ENCODE data around the gene TBR1. TPM values are rescaled to one million over a fixed set of nuclear protein-coding genes. Genes with fewer than 3 reads are reported as not detected.

The TBR1 gene
- total RNA-seq, 1 donor from 2014 or later, result not detected

DNA sequence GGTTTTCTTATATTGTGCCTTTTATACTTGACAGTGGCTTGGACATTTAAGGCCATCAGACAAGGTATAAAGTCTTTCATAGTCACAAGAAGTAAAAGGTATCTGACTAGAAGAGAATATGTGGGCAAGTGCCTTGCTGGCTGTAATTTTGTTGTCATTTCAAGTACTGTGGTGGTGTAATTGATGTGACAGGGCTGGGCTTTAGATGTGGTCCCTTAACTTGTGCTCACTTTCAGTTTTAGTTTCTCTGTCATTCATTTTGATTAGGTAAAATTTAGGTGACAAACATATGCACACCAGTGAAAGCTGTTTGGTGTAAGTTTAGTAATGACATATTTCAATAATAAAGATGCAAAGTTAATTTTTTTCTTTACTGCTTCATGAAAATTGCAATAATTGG lies 31.2 kb upstream of the TBR1 start:
- Mint-ChIP-seq H3K27ac (ENCODE audit: unreplicated experiment) (no peak overlapping the region), H3K27me3 (ENCODE audit: low read depth) (no peaks in the 10 kb centered on the region), H3K4me3 (ENCODE audit: unreplicated experiment) (no peak overlapping the region), H3K4me1 (ENCODE audit: low read depth) (peaks cover 3% of the 10 kb centered on the region), H3K36me3 (ENCODE audit: low read depth) (peaks cover 3% of the 10 kb centered on the region), H3K9me3 (ENCODE audit: low read depth) (no peaks in the 10 kb centered on the region)
- no peak for DNase-seq (ENCODE audit: low spot score)
- TF ChIP-seq, protein P1, sequence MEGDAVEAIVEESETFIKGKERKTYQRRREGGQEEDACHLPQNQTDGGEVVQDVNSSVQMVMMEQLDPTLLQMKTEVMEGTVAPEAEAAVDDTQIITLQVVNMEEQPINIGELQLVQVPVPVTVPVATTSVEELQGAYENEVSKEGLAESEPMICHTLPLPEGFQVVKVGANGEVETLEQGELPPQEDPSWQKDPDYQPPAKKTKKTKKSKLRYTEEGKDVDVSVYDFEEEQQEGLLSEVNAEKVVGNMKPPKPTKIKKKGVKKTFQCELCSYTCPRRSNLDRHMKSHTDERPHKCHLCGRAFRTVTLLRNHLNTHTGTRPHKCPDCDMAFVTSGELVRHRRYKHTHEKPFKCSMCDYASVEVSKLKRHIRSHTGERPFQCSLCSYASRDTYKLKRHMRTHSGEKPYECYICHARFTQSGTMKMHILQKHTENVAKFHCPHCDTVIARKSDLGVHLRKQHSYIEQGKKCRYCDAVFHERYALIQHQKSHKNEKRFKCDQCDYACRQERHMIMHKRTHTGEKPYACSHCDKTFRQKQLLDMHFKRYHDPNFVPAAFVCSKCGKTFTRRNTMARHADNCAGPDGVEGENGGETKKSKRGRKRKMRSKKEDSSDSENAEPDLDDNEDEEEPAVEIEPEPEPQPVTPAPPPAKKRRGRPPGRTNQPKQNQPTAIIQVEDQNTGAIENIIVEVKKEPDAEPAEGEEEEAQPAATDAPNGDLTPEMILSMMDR (IDR thresholded peaks at IDR 0.05), result no peak

DNA sequence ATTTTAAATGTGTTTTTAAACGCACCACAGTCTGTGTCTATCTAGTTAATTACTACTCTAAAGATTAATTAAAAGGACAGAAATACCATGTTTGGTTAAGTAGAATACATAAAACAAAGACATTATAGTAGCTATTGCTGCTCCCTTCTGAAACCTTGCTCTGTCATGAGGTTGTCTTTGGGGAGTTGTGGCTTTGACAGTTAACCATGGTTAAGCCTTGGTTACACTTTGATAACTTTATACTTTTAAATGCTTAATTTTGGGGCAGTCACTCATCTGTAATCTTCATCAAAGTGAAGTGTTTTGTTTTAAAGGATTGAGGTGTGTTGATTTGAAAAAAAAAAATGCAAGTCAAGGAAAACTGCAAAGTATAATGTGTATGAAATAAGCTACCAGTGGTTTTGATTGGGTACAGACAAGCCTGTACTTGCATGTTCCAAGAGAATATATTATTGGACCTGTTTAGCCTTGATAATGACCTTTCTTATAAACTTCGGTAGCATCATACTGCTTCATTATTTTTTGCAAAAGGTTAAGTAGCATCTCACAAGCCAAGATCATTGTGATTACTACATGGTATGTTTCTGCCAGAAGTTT lies 29.8 kb upstream of the TBR1 start:
- Mint-ChIP-seq H3K27me3 (ENCODE audit: low read depth) (no peaks in the 10 kb centered on the region), H3K4me1 (ENCODE audit: low read depth) (peaks cover 9% of the 10 kb centered on the region), H3K27ac (ENCODE audit: unreplicated experiment) (no peak overlapping the region), H3K4me3 (ENCODE audit: unreplicated experiment) (no peak overlapping the region), H3K9me3 (ENCODE audit: low read depth) (no peaks in the 10 kb centered on the region), H3K36me3 (ENCODE audit: low read depth) (peaks cover 7% of the 10 kb centered on the region)
- DNase-seq (ENCODE audit: low spot score), result no peak
- TF ChIP-seq, protein P1 (IDR thresholded peaks at IDR 0.05), result no peak

DNA sequence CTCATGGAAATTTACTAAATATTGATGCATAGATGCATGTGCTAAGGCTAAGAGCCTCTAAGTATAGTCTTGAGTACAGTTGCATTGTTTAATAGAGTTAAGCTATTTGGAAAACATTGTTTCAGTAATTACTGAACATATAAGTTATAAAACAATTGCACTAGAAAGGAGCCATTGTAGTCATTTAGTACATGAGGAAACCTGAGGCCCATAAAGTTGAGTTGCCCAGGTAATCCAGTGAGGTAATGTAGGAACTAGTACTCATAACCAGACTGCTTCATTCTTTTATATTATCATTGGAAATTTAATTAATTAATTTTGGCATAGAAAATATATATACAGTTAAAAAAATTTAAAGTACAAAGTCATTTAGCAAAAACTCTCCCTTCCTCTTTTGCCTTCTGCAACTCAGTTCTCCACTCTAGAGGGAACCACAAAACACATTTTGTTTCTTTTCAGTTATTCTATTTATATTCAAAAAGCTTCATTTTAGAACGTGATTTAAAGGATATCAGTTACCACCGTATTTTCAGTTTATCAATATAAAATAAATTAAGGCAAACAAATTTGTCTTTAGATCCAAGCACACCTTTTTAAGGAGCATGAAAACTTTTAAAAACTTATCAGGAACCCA lies 27.8 kb upstream of the TBR1 start:
- peaks cover 12% of the 10 kb centered on the region for H3K36me3 Mint-ChIP-seq (ENCODE audit: low read depth)
- peaks cover 7% of the 10 kb centered on the region for H3K4me1 Mint-ChIP-seq (ENCODE audit: low read depth)
- no peak overlapping the region for H3K4me3 Mint-ChIP-seq (ENCODE audit: unreplicated experiment)
- H3K27me3 Mint-ChIP-seq (ENCODE audit: low read depth), result no peaks in the 10 kb centered on the region
- no peak overlapping the region for H3K27ac Mint-ChIP-seq (ENCODE audit: unreplicated experiment)
- no peak for DNase-seq (ENCODE audit: low spot score)
- TF ChIP-seq, protein P1 (IDR thresholded peaks at IDR 0.05), result no peak
- H3K9me3 Mint-ChIP-seq (ENCODE audit: low read depth), result no peaks in the 10 kb centered on the region

DNA sequence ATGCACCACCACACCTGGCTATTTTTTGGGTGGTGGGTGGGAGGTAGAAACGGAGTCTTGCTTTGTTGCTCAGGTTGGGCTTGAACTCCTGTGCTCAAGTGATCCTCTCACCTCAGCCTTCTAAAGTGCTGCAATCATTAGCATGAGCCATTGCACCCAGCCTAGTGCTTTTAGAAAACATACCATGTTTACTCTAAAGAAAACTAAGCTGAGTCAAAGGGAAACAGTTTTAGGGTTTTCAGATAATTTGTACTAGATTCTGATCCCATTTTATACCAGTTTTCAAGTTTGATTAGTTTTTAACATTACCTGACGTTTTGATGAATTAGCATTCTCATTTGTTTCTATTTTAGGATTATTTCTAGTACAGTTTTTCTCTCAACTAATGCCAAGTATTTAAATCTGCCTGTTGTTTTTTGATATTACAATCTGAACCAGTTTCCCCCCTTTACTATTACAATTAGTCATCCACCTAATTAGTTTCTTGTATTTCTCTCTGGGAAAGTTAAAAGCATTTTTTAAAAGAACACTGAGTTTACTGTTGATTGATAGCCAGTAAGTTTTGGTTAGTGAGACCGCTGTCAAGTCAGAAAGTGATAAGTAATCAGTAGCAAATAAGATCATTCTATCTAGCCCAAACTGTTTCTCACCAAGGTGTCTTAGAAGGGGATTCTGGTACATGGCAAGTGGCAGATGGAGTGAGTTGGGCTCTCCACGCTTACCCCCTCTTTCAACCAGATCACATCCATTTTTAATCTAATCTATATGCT lies 24.2 kb upstream of the TBR1 start:
- H3K36me3 Mint-ChIP-seq (ENCODE audit: low read depth), result peaks cover 19% of the 10 kb centered on the region
- H3K27me3 Mint-ChIP-seq (ENCODE audit: low read depth), result no peaks in the 10 kb centered on the region
- H3K4me1 Mint-ChIP-seq (ENCODE audit: low read depth), result peaks cover 7% of the 10 kb centered on the region

DNA sequence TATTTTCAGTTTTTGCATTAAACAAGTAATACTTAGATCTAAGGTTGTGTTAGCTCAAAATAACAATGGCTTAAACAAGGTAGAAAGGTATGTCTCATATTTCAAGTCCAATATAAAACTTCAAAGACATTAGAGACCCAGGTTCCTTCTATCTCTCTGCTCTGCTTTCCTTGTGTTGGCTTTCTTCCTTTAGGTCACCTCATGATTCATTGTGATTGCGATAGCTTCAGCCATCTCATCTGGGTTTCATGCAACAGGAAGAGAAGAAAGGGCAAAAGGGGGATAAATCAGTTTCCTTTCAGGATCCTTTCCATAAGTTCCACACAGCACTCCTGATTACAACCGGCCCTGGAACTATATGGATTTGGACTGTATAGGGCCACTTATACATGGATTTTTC lies 16.0 kb upstream of the TBR1 start:
- TF ChIP-seq, protein P1 (IDR thresholded peaks at IDR 0.05), result no peak
- Mint-ChIP-seq H3K36me3 (ENCODE audit: low read depth) (peaks cover 29% of the 10 kb centered on the region), H3K4me3 (ENCODE audit: unreplicated experiment) (no peak overlapping the region), H3K27me3 (ENCODE audit: low read depth) (no peaks in the 10 kb centered on the region), H3K27ac (ENCODE audit: unreplicated experiment) (no peak overlapping the region), H3K4me1 (ENCODE audit: low read depth) (no peaks in the 10 kb centered on the region), H3K9me3 (ENCODE audit: low read depth) (peaks cover 8% of the 10 kb centered on the region)
- no peak for DNase-seq (ENCODE audit: low spot score)

More for the DNA sequence above, 24.2 kb upstream of the TBR1 start:
- Mint-ChIP-seq H3K27ac (ENCODE audit: unreplicated experiment) (no peak overlapping the region), H3K9me3 (ENCODE audit: low read depth) (no peaks in the 10 kb centered on the region), H3K4me3 (ENCODE audit: unreplicated experiment) (no peak overlapping the region)
- DNase-seq (ENCODE audit: low spot score), result no peak
- TF ChIP-seq, protein P1 (IDR thresholded peaks at IDR 0.05), result no peak
